ENCODE data around the gene FXYD2. TPM values are rescaled to one million over a fixed set of nuclear protein-coding genes. Genes with fewer than 3 reads are reported as not detected.
A peak's percentile ranks its signal among the peaks of the same experiment; 100 is the strongest.

Gene FXYD2
- total and polyA plus RNA-seq, 9 of the 15 experiments (the other 6 are each of a cell fraction or from before 2014, with no cell fraction given) = not detected

GRCh38 chr11:117809236-117810055 is 15.1 kb downstream of the FXYD2 start (continued):
- TF ChIP-seq FOXP4 (CRISPR knock-in tag; IDR thresholded peaks at IDR 0.05; ENCODE audit: borderline replicate concordance) (no peak), ZNF282 (CRISPR knock-in tag; IDR thresholded peaks at IDR 0.05) (no peak), ZBTB9 (CRISPR knock-in tag; IDR thresholded peaks at IDR 0.05) (no peak), KLF16 (IDR thresholded peaks at IDR 0.05) (no peak), ZFPM2 (CRISPR knock-in tag; IDR thresholded peaks at IDR 0.05) (no peak), ELK3 (CRISPR knock-in tag; IDR thresholded peaks at IDR 0.05) (no peak), ZBTB1 (CRISPR knock-in tag; IDR thresholded peaks at IDR 0.05; ENCODE audit: borderline replicate concordance, low read depth) (no peak), ZNF212 (CRISPR knock-in tag; IDR thresholded peaks at IDR 0.05) (no peak), ZSCAN32 (CRISPR knock-in tag; IDR thresholded peaks at IDR 0.05) (no peak), MEF2A (IDR thresholded peaks at IDR 0.05; ENCODE audit: control insufficient read depth, low read depth, low read length) (no peak), XRCC4 (IDR thresholded peaks at IDR 0.05; ENCODE audit: extremely low read depth, insufficient read depth, insufficient read length) (no peak), LCOR (CRISPR knock-in tag; IDR thresholded peaks at IDR 0.05) (no peak), HIVEP1 (CRISPR knock-in tag; IDR thresholded peaks at IDR 0.05) (no peak), SIN3B (IDR thresholded peaks at IDR 0.05; ENCODE audit: low read depth) (no peak), RBM14 (IDR thresholded peaks at IDR 0.05; ENCODE audit: borderline replicate concordance, insufficient read depth, low read depth, low read length) (no peak), RAD21 (CRISPR knock-in tag; conservative IDR thresholded peaks at IDR 0.05 in 1 of 2, IDR thresholded peaks at IDR 0.05 in 1 of 2) (peak; percentile 63 to 68), NR2F6 (CRISPR knock-in tag; IDR thresholded peaks at IDR 0.05) (no peak), HNRNPK (IDR thresholded peaks at IDR 0.05; ENCODE audit: low read depth, low read length, poor library complexity, severe bottlenecking) (no peak), ZFP1 (CRISPR knock-in tag; IDR thresholded peaks at IDR 0.05) (no peak), ZNF124 (CRISPR knock-in tag; IDR thresholded peaks at IDR 0.05) (no peak), NFE2L1 (tag; IDR thresholded peaks at IDR 0.05; ENCODE audit: borderline replicate concordance, low read depth) (no peak), ZNF436 (CRISPR knock-in tag; IDR thresholded peaks at IDR 0.05) (no peak), SREBF1 (IDR thresholded peaks at IDR 0.05; ENCODE audit: borderline replicate concordance, low read depth, low read length) (no peak), NRF1 (conservative IDR thresholded peaks at IDR 0.05 in 1 of 2, IDR thresholded peaks at IDR 0.05 in 1 of 2) (peak; percentile 56 to 67), BRF1 (IDR thresholded peaks at IDR 0.05; ENCODE audit: borderline replicate concordance, extremely low read depth, insufficient read length) (no peak)
